ENCODE data around the gene LRRC74B.
"Not testable (repeated sequence)": the region's sequence is repeated elsewhere in the genome, so short reads cannot be mapped to it uniquely, and the experiment has no call there.

LRRC74B gene

GRCh38 chr22:21045585-21046294, at the start of gene LRRC74B:
Gene LRRC74B, plus strand, starts transcription at chr22:21045946. Its CDS starts 41 bp downstream, at chr22:21045987.
- peak; percentile 48 for DNase-seq (ENCODE audit: low read depth)

- no peak for DNase-seq (ENCODE audit: low read depth)
Measured at GRCh38 chr22:20996031-20996410, 49.7 kb upstream of the LRRC74B start.

GRCh38 chr22:20996598-20997535, 48.9 kb upstream of the LRRC74B start:
- DNase-seq (ENCODE audit: low read depth) = no peak

- DNase-seq (ENCODE audit: low read depth) = no peak
Measured at GRCh38 chr22:20997536-20998257, 48.0 kb upstream of the LRRC74B start.

- DNase-seq (ENCODE audit: low read depth) = no peak
Measured at GRCh38 chr22:20998411-20999336, 47.1 kb upstream of the LRRC74B start.

- DNase-seq (ENCODE audit: low read depth) = no peak
Measured at GRCh38 chr22:20999350-21000206, 46.2 kb upstream of the LRRC74B start.

GRCh38 chr22:21000207-21000986, 45.3 kb upstream of the LRRC74B start:
- no peak for DNase-seq (ENCODE audit: low read depth)

GRCh38 chr22:21000987-21001600, 44.7 kb upstream of the LRRC74B start:
- no peak for DNase-seq (ENCODE audit: low read depth)

- peak; percentile 80 for DNase-seq (ENCODE audit: low read depth)
Measured at GRCh38 chr22:21001601-21002325, 44.0 kb upstream of the LRRC74B start, which contains the start of gene THAP7. Gene THAP7, minus strand, starts transcription at chr22:21002118. Its CDS starts 207 bp downstream, at chr22:21001911.

GRCh38 chr22:21003782-21004181, 42.0 kb upstream of the LRRC74B start:
- no peak for DNase-seq (ENCODE audit: low read depth)

GRCh38 chr22:21009208-21009607, 36.5 kb upstream of the LRRC74B start:
- not testable (repeated sequence) for DNase-seq (ENCODE audit: low read depth)

GRCh38 chr22:21009638-21010425, 35.9 kb upstream of the LRRC74B start:
- no peak for DNase-seq (ENCODE audit: low read depth)

GRCh38 chr22:21010426-21011113, 35.2 kb upstream of the LRRC74B start:
- DNase-seq (ENCODE audit: low read depth) = no peak

GRCh38 chr22:21012446-21013407, 33.0 kb upstream of the LRRC74B start:
- no peak for DNase-seq (ENCODE audit: low read depth)

- no peak for DNase-seq (ENCODE audit: low read depth)
Measured at GRCh38 chr22:21013657-21014201, 32.0 kb upstream of the LRRC74B start.
